ENCODE results near the gene ORAI1. TPM values are rescaled to one million over a fixed set of nuclear protein-coding genes. Genes with fewer than 3 reads are reported as not detected.

ORAI1 gene
- total and polyA plus RNA-seq, 2 of the 13 experiments (the other 11 are each of a cell fraction or from before 2014, with no cell fraction given) = 9.2 to 17.2 TPM

DNA sequence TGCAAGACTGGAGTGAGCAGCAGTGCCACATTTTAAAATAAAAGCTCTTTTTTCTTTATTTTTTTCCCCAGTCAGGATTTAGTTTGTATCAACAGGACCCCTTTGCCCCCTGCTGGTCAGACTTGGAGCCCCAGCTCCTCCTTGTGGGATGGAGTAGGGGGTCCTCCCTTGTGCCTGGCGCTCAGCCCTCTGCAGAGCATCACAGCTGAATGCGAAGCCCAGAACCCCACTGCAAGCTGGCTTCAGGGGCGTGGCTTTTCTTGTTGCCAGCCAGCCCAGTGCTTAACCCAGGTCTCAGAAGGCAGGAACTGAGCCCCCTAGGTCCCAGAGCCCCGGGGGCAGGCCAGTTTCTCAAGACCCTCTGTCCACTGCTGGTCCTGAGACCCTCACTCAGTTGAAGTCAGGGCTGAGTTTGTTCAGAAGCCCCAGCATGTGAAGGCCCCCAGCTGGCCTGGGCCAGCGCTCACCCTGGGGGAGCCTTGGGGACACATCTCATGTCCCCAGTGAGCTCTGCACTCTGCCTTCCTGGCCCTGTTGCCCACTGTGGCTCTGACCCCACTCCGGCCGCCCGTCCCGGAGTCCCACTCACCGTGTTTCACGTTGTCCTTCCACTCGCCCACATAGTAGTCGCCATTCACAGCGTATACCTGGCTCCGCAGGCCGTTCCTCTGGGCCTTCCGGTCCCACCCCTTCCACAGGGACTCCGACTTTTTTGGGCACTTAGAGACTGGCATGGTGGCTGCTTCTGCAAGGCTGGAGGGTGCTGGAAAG is 42.6 kb downstream of the ORAI1 start (continued):
- no peak for TF ChIP-seq FOXM1 (CRISPR knock-in tag; IDR thresholded peaks at IDR 0.05)
- TF ChIP-seq ZFY (CRISPR knock-in tag; IDR thresholded peaks at IDR 0.05) = peak; percentile 39; the same call in 1 of the 2 replicates
- TF ChIP-seq GZF1 (CRISPR knock-in tag; IDR thresholded peaks at IDR 0.05) = no peak
- TF ChIP-seq RAD21 (CRISPR knock-in tag; IDR thresholded peaks at IDR 0.05) = peak; percentile 57
- TF ChIP-seq MZF1 (CRISPR knock-in tag; IDR thresholded peaks at IDR 0.05; ENCODE audit: borderline replicate concordance) = no peak
- TF ChIP-seq MTF2 (CRISPR knock-in tag; IDR thresholded peaks at IDR 0.05; ENCODE audit: borderline replicate concordance) = no peak
- TF ChIP-seq PHF8 (CRISPR knock-in tag; IDR thresholded peaks at IDR 0.05) = 0 out of 2 replicates have a peak, but pooled peaks have one; percentile 38
- no peak for TF ChIP-seq NR3C1 (CRISPR knock-in tag; IDR thresholded peaks at IDR 0.05)
- TF ChIP-seq CTCF (CRISPR knock-in tag; IDR thresholded peaks at IDR 0.05) = peak; percentile 60
- no peak for TF ChIP-seq ZNF792 (CRISPR knock-in tag; IDR thresholded peaks at IDR 0.05)
- TF ChIP-seq MNT (IDR thresholded peaks at IDR 0.05) = no peak
- TF ChIP-seq ZNF572 (CRISPR knock-in tag; IDR thresholded peaks at IDR 0.05) = no peak
- TF ChIP-seq ZBTB40 (IDR thresholded peaks at IDR 0.05) = no peak
- TF ChIP-seq ZBTB40 (CRISPR knock-in tag; IDR thresholded peaks at IDR 0.05) = no peak
- no peak for TF ChIP-seq ZNF7 (CRISPR knock-in tag; IDR thresholded peaks at IDR 0.05)
